HepG2 (cell line): ENCODE data around the gene FGD2. TPM values are rescaled to one million over a fixed set of nuclear protein-coding genes. Genes with fewer than 3 reads are reported as not detected.

Source experiments
- DR1 ChIP-seq: sonication (generic); formaldehyde crosslinking; IDR thresholded peaks from 2 replicates; pipeline ENCODE4 v1.8.0; 2021; ENCODE audit warnings: mild to moderate bottlenecking, missing genetic modification reagents, inconsistent platforms
- EHMT2 ChIP-seq: fragments of 200-600 bp; sonication (generic); IDR thresholded peaks from 2 replicates; pipeline ENCODE4 v1.7.0; 2017; ENCODE audit warnings: antibody characterized with exemption, low read depth, low read length, borderline replicate concordance
- FOXO1 ChIP-seq: sonication (generic); formaldehyde crosslinking; IDR thresholded peaks from 2 replicates; pipeline ENCODE4 v1.4.0; 2020; ENCODE audit warnings: missing genetic modification reagents
- GTF3A ChIP-seq: sonication (generic); formaldehyde crosslinking; conservative IDR thresholded peaks from 2 replicates; pipeline ENCODE4 v1.4.0; 2020; ENCODE audit warnings: mild to moderate bottlenecking, missing genetic modification reagents
- HBP1 ChIP-seq: IDR thresholded peaks from 2 replicates; pipeline ENCODE4 v1.6.1; 2016; ENCODE audit warnings: low read depth, control low read depth
- IKZF1 ChIP-seq: fragments of 450-650 bp; IDR thresholded peaks from 2 replicates; pipeline ENCODE4 v1.7.1; 2016
- NCOA1 ChIP-seq: sonication (generic); formaldehyde crosslinking; IDR thresholded peaks from 2 replicates; pipeline ENCODE4 v1.9.0; 2021; ENCODE audit warnings: missing genetic modification reagents
- NCOA2 ChIP-seq: sonication (generic); formaldehyde crosslinking; IDR thresholded peaks from 2 replicates; pipeline ENCODE4 v1.8.0; 2022; ENCODE audit warnings: inconsistent platforms
- NCOA5 ChIP-seq: sonication (generic); formaldehyde crosslinking; IDR thresholded peaks from 2 replicates; pipeline ENCODE4 v1.4.0; 2020; ENCODE audit warnings: missing genetic modification reagents
- PHF20 ChIP-seq: sonication (generic); formaldehyde crosslinking; IDR thresholded peaks from 2 replicates; pipeline ENCODE4 v1.5.0; 2020; ENCODE audit warnings: mild to moderate bottlenecking, missing genetic modification reagents
- RELA ChIP-seq: sonication (generic); formaldehyde crosslinking; IDR thresholded peaks from 2 replicates; pipeline ENCODE4 v1.4.0; 2020; ENCODE audit warnings: missing genetic modification reagents
- ZC3H13 ChIP-seq: sonication (generic); formaldehyde crosslinking; IDR thresholded peaks from 2 replicates; pipeline ENCODE4 v1.8.1; 2023; ENCODE audit warnings: mild to moderate bottlenecking, missing genetic modification reagents, moderate library complexity
- ZKSCAN1 ChIP-seq: fragments of 150-350 bp; IDR thresholded peaks from 2 replicates; pipeline ENCODE4 v1.6.1; 2014; ENCODE audit warnings: low read length
- ZNF318 ChIP-seq: sonication (generic); formaldehyde crosslinking; IDR thresholded peaks from 2 replicates; pipeline ENCODE4 v1.4.0; 2020; ENCODE audit warnings: mild to moderate bottlenecking, missing genetic modification reagents
- ZNF569 ChIP-seq: sonication (generic); formaldehyde crosslinking; IDR thresholded peaks from 2 replicates; pipeline ENCODE4 v1.5.0; 2020; ENCODE audit warnings: mild to moderate bottlenecking, missing genetic modification reagents, moderate library complexity, borderline replicate concordance
- ZNF576 ChIP-seq: sonication (generic); formaldehyde crosslinking; IDR thresholded peaks from 2 replicates; pipeline ENCODE4 v1.4.0; 2020; ENCODE audit warnings: mild to moderate bottlenecking, missing genetic modification reagents
- ZNF589 ChIP-seq: sonication (generic); formaldehyde crosslinking; conservative IDR thresholded peaks from 2 replicates; pipeline ENCODE4 v1.8.0; 2022; ENCODE audit warnings: mild to moderate bottlenecking, moderate library complexity, missing genetic modification reagents
- ZNF773 ChIP-seq: sonication (generic); formaldehyde crosslinking; IDR thresholded peaks from 2 replicates; pipeline ENCODE4 v1.4.0; 2020; ENCODE audit warnings: missing genetic modification reagents, borderline replicate concordance
- ZNF850 ChIP-seq: sonication (generic); formaldehyde crosslinking; conservative IDR thresholded peaks from 2 replicates; pipeline ENCODE4 v1.9.0; 2021; ENCODE audit warnings: mild to moderate bottlenecking, missing genetic modification reagents
- polyA plus RNA-seq, 8 experiments: library from polyadenylated mRNA; depleted of rRNA in 3 of 8; stranded (reverse) in 7 of 8; unstranded in 1 of 8; fragments of >200 nt; fragmentation: Illumina TruSeq in 4 of 8; extraction: Trizol in 4 of 8; gene quantifications; 2 replicates each; pipeline versions ENCODE4 v1.2.1 to v1.2.3, GENCODE V29; 2011 to 2016; ENCODE audit warnings: low read depth in 4 of 8, missing spikeins in 1 of 8, mixed read lengths in 1 of 8; ENCODE audit not compliant: insufficient read depth in 1 of 8
- total RNA-seq, 5 experiments: library from RNA; depleted of rRNA; stranded (reverse); fragments of >200 nt; fragmentation: Illumina TruSeq; extraction: Trizol; gene quantifications; 2 replicates each; pipeline ENCODE4 v1.2.3, GENCODE V29; 2016; ENCODE audit warnings: low read depth in 1 of 5

The FGD2 gene
- total and polyA plus RNA-seq, 2 of the 13 experiments (the other 11 are each of a cell fraction or from before 2014, with no cell fraction given), result not detected

GRCh38 chr6:36985808-36986703, 19.4 kb upstream of the FGD2 start, which contains the start of gene MTCH1 (continued):
- TF ChIP-seq ZC3H13 (CRISPR knock-in tag) (peak; percentile 60; the same call in 1 of the 2 replicates), IKZF1 (no peak), GTF3A (CRISPR knock-in tag) (peak; percentile 48; the same call in 1 of the 2 replicates), HBP1 (CRISPR knock-in tag) (no peak), ZNF569 (CRISPR knock-in tag) (no peak), ZNF576 (0 out of 2 replicates have a peak, but pooled peaks have one; percentile 55), FOXO1 (CRISPR knock-in tag) (peak; percentile 69; the same call in 1 of the 2 replicates), NCOA2 (no peak; the same call in none of the 2 replicates), NCOA1 (CRISPR knock-in tag) (no peak; the same call in 1 of the 2 replicates), ZNF773 (CRISPR knock-in tag) (no peak), PHF20 (peak; percentile 92), RELA (no peak; the same call in 1 of the 2 replicates), ZNF318 (CRISPR knock-in tag) (no peak), DR1 (peak; percentile 56; the same call in 1 of the 2 replicates), ZNF850 (CRISPR knock-in tag) (no peak), ZKSCAN1 (no peak), ZNF589 (CRISPR knock-in tag) (peak; percentile 79; the same call in 1 of the 2 replicates), NCOA5 (CRISPR knock-in tag) (no peak), EHMT2 (no peak)
